ENCODE measurements around the gene OSCP1. TPM values are rescaled to one million over a fixed set of nuclear protein-coding genes. Genes with fewer than 3 reads are reported as not detected.

Gene OSCP1
- total RNA-seq: 6.3 and 12.6 TPM in 2 replicates

GRCh38 chr1:36450270-36450918, at the start of gene OSCP1:
OSCP1 (minus strand) TSS chr1:36450451; CDS start chr1:36450369, 82 bp downstream.

DNA sequence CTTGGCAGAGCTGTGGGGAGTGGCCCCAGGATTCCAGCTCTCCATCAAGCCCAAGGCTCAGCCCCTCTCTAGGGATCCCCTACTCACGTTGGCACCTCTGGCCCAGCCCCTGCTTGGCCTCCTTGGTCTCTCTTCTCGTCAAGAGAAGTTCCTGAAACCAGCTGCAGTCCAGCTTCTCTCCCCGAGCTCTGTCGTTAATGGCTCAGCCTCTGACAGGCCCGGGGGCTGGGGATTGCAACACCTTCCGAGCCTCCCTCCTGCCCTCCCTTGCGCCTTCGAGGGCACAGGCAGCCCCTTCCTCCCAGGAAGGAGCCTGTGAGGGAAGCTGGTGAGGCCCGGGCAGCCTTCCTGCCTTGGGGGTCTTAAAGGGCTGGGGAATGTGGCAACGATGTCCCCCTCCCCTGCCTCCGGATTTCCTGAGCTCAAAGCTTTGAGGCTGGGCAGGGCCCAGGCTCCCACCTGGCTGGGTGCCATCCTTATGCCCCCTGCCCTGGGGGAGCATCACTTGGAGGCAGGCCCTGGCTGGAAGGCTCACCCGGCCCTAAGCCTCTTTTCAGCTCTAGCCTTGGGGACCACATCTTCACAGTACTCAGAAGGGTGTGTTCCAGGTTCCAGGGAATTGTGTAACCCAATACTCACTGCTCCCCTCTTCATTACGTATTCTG, 32.6 kb upstream of the OSCP1 start, which contains the start of gene CSF3R:
Gene CSF3R (minus strand): TSS at position 190 of the 665 bp plus-strand sequence. CDS start 3,417 bp downstream, outside the sequence.

DNA sequence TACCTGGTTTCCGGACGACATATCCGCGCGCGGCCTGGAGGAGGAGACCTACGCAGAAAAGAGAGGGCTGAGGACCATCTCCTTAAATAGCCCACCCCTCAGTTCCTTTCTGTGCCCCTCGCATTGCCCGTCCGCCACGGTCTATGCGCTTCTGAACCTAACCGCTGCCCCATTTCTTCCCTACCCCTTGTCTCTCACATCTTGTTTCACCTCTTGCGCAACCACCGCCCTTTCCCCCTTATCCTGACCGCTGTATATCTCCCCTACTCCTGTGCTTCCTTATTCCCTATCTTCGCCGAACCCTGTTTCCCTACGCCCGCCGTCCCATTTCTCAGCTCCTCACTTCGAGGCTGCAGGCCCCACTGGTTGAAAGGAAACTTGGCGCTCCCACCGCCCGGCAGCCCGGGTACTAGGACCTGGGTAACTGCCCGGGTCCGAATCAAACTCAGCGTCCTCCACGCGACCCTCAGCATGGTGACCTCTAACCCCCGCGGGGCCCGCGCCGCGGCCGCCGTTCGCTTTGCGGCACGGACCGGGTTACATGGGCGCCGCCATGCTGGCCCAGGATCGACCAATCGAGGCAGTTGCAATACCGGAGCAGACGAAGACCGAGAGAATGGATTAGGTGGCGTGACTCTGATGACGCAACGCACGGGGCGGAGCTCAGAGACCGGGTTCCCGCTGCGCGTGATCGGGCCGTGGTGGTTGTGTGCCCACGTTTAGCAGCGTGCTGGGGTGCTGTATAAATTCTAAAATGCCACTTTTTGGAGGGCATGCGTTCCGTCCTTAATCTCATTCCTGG, 13.8 kb upstream of the OSCP1 start, which contains the start of gene MRPS15:
Gene MRPS15 (minus strand): TSS at position 582 of the 802 bp plus-strand sequence. CDS start 109 bp downstream, at position 473.

DNA sequence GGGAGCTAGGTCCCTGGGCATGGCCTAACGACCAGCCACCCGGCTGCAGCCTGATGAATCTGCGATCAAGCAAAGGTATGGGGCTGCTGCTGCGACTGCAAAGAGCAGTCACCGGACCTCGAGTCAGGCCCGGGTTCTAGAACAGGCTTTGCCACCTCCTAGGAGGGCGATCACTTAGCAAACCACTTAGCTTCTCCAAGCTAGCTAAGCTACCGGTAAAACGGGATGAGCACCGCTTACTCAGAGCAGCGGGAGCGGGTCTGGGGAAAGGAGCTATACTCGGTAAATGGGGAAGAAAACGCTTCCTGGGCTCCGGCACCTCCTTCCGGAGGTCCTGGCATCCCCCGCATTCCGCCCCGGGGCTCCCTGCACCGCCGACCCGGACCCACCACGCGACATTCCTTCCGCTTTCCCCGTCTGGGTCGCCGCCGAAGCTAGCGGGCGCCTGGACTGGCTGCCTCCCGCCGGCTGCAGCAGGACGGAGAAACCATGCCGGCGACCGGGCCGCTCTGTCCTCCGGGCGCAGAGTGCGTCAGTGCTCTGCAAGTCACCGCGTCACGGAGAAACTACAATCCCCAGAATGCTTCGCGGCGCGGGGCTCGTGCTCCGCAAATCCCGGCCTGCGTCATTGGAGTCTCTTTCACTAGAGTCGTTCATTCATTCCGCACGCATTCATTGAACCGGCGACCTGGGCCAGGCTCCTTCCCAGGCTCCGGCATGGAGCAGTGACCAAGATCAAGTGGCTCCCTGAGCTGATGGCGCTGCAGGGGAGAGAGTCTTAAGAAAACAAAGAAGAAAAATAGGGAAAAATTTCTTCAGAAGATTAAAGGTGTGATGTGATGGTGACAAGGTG, 52.6 kb downstream of the OSCP1 start, which contains the start of gene LSM10:
Gene LSM10 (minus strand): TSS at position 531 of the 853 bp plus-strand sequence. CDS start 3,779 bp downstream, outside the sequence.

GRCh38 chr1:36385410-36386264, 64.6 kb downstream of the OSCP1 start, which contains the start of gene STK40:
STK40 (minus strand) TSS chr1:36385924; CDS start chr1:36361332, 24,592 bp downstream.

Other genes starting within 250 kb of the OSCP1 start
- 80.2 and 86.5 TPM in 2 replicates for gene THRAP3, start 226.0 kb downstream of the OSCP1 start, total RNA-seq
- 3.2 and 7.0 TPM in 2 replicates for gene SH3D21, start 144.1 kb downstream of the OSCP1 start, total RNA-seq
- gene EVA1B, start 126.8 kb downstream of the OSCP1 start, total RNA-seq: 47.3 and 56.6 TPM in 2 replicates
- 5.5 and 6.5 TPM in 2 replicates for gene STK40, start 64.5 kb downstream of the OSCP1 start, total RNA-seq
- 8.4 and 8.5 TPM in 2 replicates for gene LSM10, start 52.5 kb downstream of the OSCP1 start, total RNA-seq
- gene MRPS15, start 13.9 kb upstream of the OSCP1 start, total RNA-seq: 86.5 and 94.2 TPM in 2 replicates
- 0.24 TPM in 1 of 2 replicates, not detected in the other for gene CSF3R, start 32.5 kb upstream of the OSCP1 start, total RNA-seq

All from tracheal epithelial cell (primary cell).